H9 (cell line): Measurements from ENCODE around the gene RASA3. TPM values are rescaled to one million over a fixed set of nuclear protein-coding genes. Genes with fewer than 3 reads are reported as not detected.

Source experiments
- DNase-seq: peaks from one replicate; pipeline ENCODE4 v3.0.0-alpha.2; 2017
- H2AFZ ChIP-seq: one replicate; pipeline ENCODE4 v1.6.1; 2013; ENCODE audit warnings: mild to moderate bottlenecking, low read length, control low read depth, moderate library complexity
- H2AK5ac ChIP-seq: 2 replicates; pipeline ENCODE4 v1.6.1; 2013; ENCODE audit warnings: low read length, control low read depth, mixed read lengths; ENCODE audit not compliant: insufficient read length
- H2BK120ac ChIP-seq: one replicate; pipeline ENCODE4 v1.6.1; 2013; ENCODE audit warnings: low read depth, mild to moderate bottlenecking, low read length, control low read depth, inconsistent platforms; ENCODE audit not compliant: poor library complexity, severe bottlenecking
- H2BK12ac ChIP-seq: 2 replicates; pipeline ENCODE4 v1.6.1; 2013; ENCODE audit warnings: low read length, control low read depth, mixed read lengths, low read depth; ENCODE audit not compliant: insufficient read length
- H2BK15ac ChIP-seq: 2 replicates; pipeline ENCODE4 v1.6.1; 2013; ENCODE audit warnings: low read depth, low read length, control low read depth
- H2BK20ac ChIP-seq: one replicate; pipeline ENCODE4 v1.6.1; 2013; ENCODE audit warnings: low read depth, mild to moderate bottlenecking, low read length, control low read depth, inconsistent platforms; ENCODE audit not compliant: poor library complexity, severe bottlenecking
- H2BK5ac ChIP-seq: 2 replicates; pipeline ENCODE4 v1.6.1; 2013; ENCODE audit warnings: low read length, control low read depth, mixed read lengths; ENCODE audit not compliant: insufficient read length
- H3K14ac ChIP-seq: 2 replicates; pipeline ENCODE4 v1.6.1; 2013; ENCODE audit warnings: low read length, control low read depth; ENCODE audit not compliant: insufficient read depth
- H3K18ac ChIP-seq: 2 replicates; pipeline ENCODE4 v1.6.1; 2013; ENCODE audit warnings: low read depth, mild to moderate bottlenecking, mixed read lengths, low read length, control low read depth; ENCODE audit not compliant: insufficient read length
- H3K23ac ChIP-seq: 2 replicates; pipeline ENCODE4 v1.6.1; 2013; ENCODE audit warnings: low read length, control low read depth, mixed read lengths, low read depth; ENCODE audit not compliant: insufficient read length
- H3K23me2 ChIP-seq: 2 replicates; pipeline ENCODE4 v1.6.1; 2013; ENCODE audit warnings: low read depth, mild to moderate bottlenecking, mixed read lengths, low read length, control low read depth; ENCODE audit not compliant: insufficient read length, poor library complexity, severe bottlenecking
- H3K27ac ChIP-seq: 2 replicates; pipeline ENCODE4 v1.5.1; 2013; ENCODE audit warnings: low read length, control low read depth, mixed read lengths, low read depth; ENCODE audit not compliant: insufficient read length
- H3K27me3 ChIP-seq: 2 replicates; pipeline ENCODE4 v1.6.1; 2013; ENCODE audit warnings: low read length, control low read depth, inconsistent platforms; ENCODE audit not compliant: insufficient read depth
- H3K4ac ChIP-seq: 2 replicates; pipeline ENCODE4 v1.6.1; 2013; ENCODE audit warnings: low read depth, mild to moderate bottlenecking, control low read depth, inconsistent platforms, low read length, moderate library complexity
- H3K4me1 ChIP-seq: 2 replicates; pipeline ENCODE4 v1.6.1; 2013; ENCODE audit warnings: low read length, control low read depth, inconsistent platforms; ENCODE audit not compliant: insufficient read depth
- H3K4me2 ChIP-seq: 2 replicates; pipeline ENCODE4 v1.6.1; 2013; ENCODE audit warnings: low read length, control low read depth, mixed read lengths; ENCODE audit not compliant: insufficient read length, insufficient read depth
- H3K56ac ChIP-seq: 2 replicates; pipeline ENCODE4 v1.6.1; 2013; ENCODE audit warnings: low read depth, mild to moderate bottlenecking, mixed read lengths, low read length, control low read depth; ENCODE audit not compliant: insufficient read length
- H3K79me1 ChIP-seq: 2 replicates; pipeline ENCODE4 v1.6.1; 2013; ENCODE audit warnings: low read depth, mild to moderate bottlenecking, moderate library complexity, low read length, control low read depth, inconsistent platforms; ENCODE audit not compliant: insufficient read depth, poor library complexity, severe bottlenecking
- H3K79me2 ChIP-seq: 2 replicates; pipeline ENCODE4 v1.6.1; 2013; ENCODE audit warnings: low read length, control low read depth, inconsistent platforms; ENCODE audit not compliant: insufficient read depth
- H3K9ac ChIP-seq: 2 replicates; pipeline ENCODE4 v1.6.1; 2013; ENCODE audit warnings: low read length, control low read depth, mixed read lengths; ENCODE audit not compliant: insufficient read length; ENCODE audit errors: extremely low read depth
- H3K9me3 ChIP-seq: one replicate; pipeline ENCODE4 v1.6.1; 2013; ENCODE audit warnings: low read depth, low read length, inconsistent platforms; ENCODE audit not compliant: control insufficient read depth
- H3T11ph ChIP-seq: one replicate; pipeline ENCODE4 v1.6.1; 2013; ENCODE audit warnings: mild to moderate bottlenecking, low read length, control low read depth, inconsistent platforms
- H4K20me1 ChIP-seq: one replicate; pipeline ENCODE4 v1.6.1; 2013; ENCODE audit not compliant: control insufficient read depth, insufficient read length, insufficient read depth
- H4K5ac ChIP-seq: 2 replicates; pipeline ENCODE4 v1.6.1; 2013; ENCODE audit warnings: low read depth, mild to moderate bottlenecking, mixed read lengths, low read length, control low read depth; ENCODE audit not compliant: insufficient read length
- H4K8ac ChIP-seq: replicated peaks from 2 replicates; pipeline ENCODE4 v1.6.1; 2013; ENCODE audit warnings: low read length, control low read depth, mixed read lengths, low read depth; ENCODE audit not compliant: insufficient read length
- H4K91ac ChIP-seq: 2 replicates; pipeline ENCODE4 v1.6.1; 2013; ENCODE audit warnings: low read depth, mild to moderate bottlenecking, moderate library complexity, mixed read lengths, low read length, control low read depth; ENCODE audit not compliant: insufficient read length
- H3K27ac Mint-ChIP-seq, 3 experiments: 2 replicates in 2 of 3; 3 replicates in 1 of 3; pipeline ENCODE4 v1.8.0; 2020 to 2021; ENCODE audit warnings: mixed read lengths in 3 of 3, mild to moderate bottlenecking in 1 of 3, moderate library complexity in 1 of 3
- H3K27me3 Mint-ChIP-seq: 2 replicates; pipeline ENCODE4 v1.8.0; 2021; ENCODE audit warnings: low read depth, mild to moderate bottlenecking, moderate library complexity, mixed read lengths
- H3K36me3 Mint-ChIP-seq, 3 experiments: 2 replicates in 2 of 3; 3 replicates in 1 of 3; pipeline ENCODE4 v1.8.0; 2020 to 2021; ENCODE audit warnings: low read depth in 3 of 3, mixed read lengths in 3 of 3; ENCODE audit not compliant: insufficient read depth in 1 of 3
- H3K4me1 Mint-ChIP-seq, 2 experiments: 2 replicates each; pipeline ENCODE4 v1.8.0; 2020; ENCODE audit warnings: mixed read lengths in 2 of 2
- H3K4me3 Mint-ChIP-seq, 2 experiments: 2 replicates in 1 of 2; 3 replicates in 1 of 2; pipeline ENCODE4 v1.8.0; 2020 to 2021; ENCODE audit warnings: mild to moderate bottlenecking in 2 of 2, mixed read lengths in 2 of 2, moderate library complexity in 1 of 2
- H3K9me3 Mint-ChIP-seq, 2 experiments: 2 replicates in 1 of 2; 3 replicates in 1 of 2; pipeline ENCODE4 v1.8.0; 2020; ENCODE audit warnings: mild to moderate bottlenecking in 2 of 2, mixed read lengths in 2 of 2, moderate library complexity in 1 of 2
- WGBS: extraction: QIAGEN DNeasy Blood & Tissue Kit; methylation state at CpG from one replicate; pipeline ENCODE4 v1.1.7; 2013; ENCODE audit warnings: missing lambda C conversion rate, low lambda C conversion rate, mixed read lengths; ENCODE audit not compliant: insufficient read length; ENCODE audit errors: extremely low coverage; 5-methylcytosine and 5-hydroxymethylcytosine counted together
- total RNA-seq: library from RNA; stranded (reverse); gene quantifications from 2 replicates; pipeline ENCODE4 v1.2.1, GENCODE V29; 2021
- TF ChIP-seq, protein P1 (sequence below): fragments of 200-600 bp; sonication (generic); conservative IDR thresholded peaks from 3 replicates; pipeline ENCODE4 v1.8.0; 2021; ENCODE audit warnings: antibody characterized with exemption, mild to moderate bottlenecking

The RASA3 gene
- total RNA-seq, 1 experiment from 2014 or later, result 12.3 TPM

DNA sequence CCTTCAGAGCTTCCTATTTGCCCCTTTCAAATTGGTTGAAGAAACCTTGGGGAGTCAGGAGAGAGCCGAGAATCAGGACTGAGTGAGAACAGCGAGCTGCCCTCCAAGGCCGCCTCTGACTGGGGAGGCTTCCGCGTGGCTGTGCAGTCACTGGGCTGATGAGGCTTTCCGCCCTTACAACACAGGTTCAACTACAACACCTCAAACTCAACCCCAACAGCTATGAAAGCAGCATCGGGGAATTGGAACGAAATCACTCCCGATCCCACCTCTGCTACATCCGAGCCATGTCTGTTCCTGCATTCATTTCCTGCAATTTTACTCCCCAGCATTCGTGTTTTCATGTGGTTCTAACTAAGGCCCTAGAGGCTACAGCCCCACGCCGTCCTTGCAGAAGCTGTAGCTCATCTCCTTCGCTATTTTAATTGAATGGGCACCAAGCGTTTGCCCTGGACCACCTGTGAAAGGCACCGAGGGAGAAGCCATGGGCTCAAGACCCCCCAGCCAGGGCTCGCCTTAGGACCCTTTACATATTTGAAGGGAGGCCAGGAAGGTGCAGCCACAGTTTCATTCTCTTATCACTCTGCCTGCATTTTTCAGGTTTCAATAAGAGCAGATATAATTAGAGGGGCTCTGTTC, 12.3 kb upstream of the RASA3 start:
- Histone ChIP-seq H3K56ac (no peak overlapping the region), H4K8ac (no peak overlapping the region), H3K27ac (no peak overlapping the region), H3K4ac (no peak overlapping the region), H3K18ac (no peak overlapping the region), H3K79me2 (no peaks in the 10 kb centered on the region), H2AK5ac (no peak overlapping the region), H4K20me1 (no peaks in the 10 kb centered on the region), H4K91ac (no peak overlapping the region), H3K23me2 (no peaks in the 10 kb centered on the region), H2BK120ac (no peak overlapping the region), H3T11ph (no peak overlapping the region), H2BK15ac (no peak overlapping the region), H2BK20ac (no peak overlapping the region), H3K14ac (no peak overlapping the region), H3K27me3 (no peaks in the 10 kb centered on the region), H4K5ac (no peak overlapping the region), H3K79me1 (no peaks in the 10 kb centered on the region), H3K9ac (no peak overlapping the region), H2BK12ac (no peak overlapping the region), H2BK5ac (no peak overlapping the region), H3K4me2 (no peak overlapping the region), H3K23ac (no peak overlapping the region), H3K9me3 (no peaks in the 10 kb centered on the region), H3K4me1 (no peaks in the 10 kb centered on the region), H2AFZ (no peak overlapping the region)
- Mint-ChIP-seq H3K4me1 (peaks cover 3 to 7% of the 10 kb centered on the region in 2 experiments; a peak in 3 of 4 replicates), H3K9me3 (no peaks in the 10 kb centered on the region), H3K27me3 (peaks cover 4% of the 10 kb centered on the region), H3K4me3 (no peak overlapping the region), H3K36me3 (no peaks in the 10 kb centered on the region), H3K27ac (no peak overlapping the region)
- TF ChIP-seq, protein P1, sequence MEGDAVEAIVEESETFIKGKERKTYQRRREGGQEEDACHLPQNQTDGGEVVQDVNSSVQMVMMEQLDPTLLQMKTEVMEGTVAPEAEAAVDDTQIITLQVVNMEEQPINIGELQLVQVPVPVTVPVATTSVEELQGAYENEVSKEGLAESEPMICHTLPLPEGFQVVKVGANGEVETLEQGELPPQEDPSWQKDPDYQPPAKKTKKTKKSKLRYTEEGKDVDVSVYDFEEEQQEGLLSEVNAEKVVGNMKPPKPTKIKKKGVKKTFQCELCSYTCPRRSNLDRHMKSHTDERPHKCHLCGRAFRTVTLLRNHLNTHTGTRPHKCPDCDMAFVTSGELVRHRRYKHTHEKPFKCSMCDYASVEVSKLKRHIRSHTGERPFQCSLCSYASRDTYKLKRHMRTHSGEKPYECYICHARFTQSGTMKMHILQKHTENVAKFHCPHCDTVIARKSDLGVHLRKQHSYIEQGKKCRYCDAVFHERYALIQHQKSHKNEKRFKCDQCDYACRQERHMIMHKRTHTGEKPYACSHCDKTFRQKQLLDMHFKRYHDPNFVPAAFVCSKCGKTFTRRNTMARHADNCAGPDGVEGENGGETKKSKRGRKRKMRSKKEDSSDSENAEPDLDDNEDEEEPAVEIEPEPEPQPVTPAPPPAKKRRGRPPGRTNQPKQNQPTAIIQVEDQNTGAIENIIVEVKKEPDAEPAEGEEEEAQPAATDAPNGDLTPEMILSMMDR, result no peak
- no CpG with 5 or more reads among the region's 17 CpGs for WGBS
- DNase-seq, result no peak
